Measurements from ENCODE around the gene TMEM221.
"Not testable (repeated sequence)": the region's sequence is repeated elsewhere in the genome, so short reads cannot be mapped to it uniquely, and the experiment has no call there.

Gene TMEM221

GRCh38 chr19:17448131-17448967 lies at the start of gene TMEM221:
Gene TMEM221 (minus strand): TSS chr19:17448668. CDS start chr19:17448462, 206 bp downstream.
- no peak for DNase-seq

DNA sequence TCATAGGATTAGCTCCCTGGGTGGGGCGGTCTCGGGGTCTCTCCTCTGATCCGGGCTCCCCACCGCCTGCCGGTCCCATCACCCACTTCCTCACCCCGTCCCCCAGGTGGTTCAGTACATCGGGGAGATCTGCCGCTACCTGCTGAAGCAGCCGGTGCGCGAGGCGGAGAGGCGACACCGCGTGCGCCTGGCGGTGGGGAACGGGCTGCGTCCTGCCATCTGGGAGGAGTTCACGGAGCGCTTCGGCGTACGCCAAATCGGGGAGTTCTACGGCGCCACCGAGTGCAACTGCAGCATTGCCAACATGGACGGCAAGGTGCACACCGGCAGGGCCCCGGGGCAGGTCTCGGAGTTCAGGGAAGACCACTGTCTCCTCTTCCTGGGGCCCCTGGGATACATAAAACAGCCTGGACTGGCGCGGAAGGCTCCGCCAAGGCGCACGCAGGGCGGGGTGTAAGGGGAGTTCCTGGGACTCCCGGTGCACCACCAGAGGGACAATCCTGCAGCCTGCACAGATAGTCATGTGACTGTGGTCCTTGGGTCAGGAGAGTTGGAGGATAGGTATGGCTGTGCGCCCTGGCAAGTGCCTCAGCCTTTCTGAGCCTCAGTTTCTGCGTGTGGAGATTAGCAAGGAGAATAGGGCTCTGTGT lies 48.8 kb upstream of the TMEM221 start:
- DNase-seq, result no peak

DNA sequence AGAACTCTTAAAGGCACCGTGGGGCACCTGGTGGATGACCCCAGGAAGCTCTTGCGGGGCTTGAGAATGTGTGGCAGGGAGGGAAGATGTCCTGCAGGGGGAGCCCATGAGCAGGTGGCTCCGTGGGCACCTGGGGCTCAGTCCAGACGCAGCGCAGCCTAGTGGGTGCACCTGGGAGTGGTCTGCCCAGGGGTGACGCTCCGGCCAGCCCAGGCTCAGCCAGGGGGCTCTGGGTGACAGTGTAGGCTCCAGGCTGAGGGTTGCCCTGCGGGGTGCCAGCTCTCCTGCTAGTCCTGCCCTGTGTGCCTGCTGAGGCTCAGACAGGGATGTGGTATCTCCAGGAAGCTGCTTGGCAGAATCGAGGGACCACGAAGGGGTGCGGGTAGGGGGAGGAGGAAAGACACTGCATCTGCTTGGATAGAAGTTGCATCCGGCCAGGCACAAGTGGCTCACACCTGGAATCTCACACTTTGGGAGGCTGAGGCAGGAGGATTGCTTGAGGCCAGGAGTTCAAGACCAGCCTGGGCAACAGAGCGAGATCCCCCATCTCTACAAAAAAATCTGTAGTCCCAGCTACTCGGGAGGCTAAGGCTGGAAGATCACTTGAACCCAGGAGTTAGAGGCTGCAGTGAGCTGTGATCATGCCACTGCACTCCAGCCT lies 48.0 kb upstream of the TMEM221 start:
- DNase-seq, result peak; percentile 51

- no peak for DNase-seq
Observed at GRCh38 chr19:17495639-17496296, 47.3 kb upstream of the TMEM221 start.

GRCh38 chr19:17491287-17491686 lies 42.8 kb upstream of the TMEM221 start:
- no peak for DNase-seq

DNA sequence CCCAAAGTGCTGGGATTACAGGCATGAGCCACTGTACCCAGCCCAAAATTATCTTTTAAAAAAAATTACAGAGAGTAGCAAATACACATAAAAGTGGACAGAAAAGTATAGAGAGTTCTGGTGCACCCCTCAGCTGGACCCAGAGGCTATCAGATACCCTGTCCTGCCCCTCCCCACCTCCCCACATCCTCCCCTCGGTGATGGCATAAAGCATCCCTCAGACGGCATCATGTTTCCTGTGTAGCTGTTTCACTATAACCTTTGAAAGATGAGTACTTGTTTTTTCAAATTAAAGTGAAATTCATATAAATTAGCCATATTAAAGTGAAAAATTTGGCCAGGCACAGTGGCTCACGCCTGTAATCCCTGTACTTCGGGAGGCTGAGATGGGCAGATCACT lies 41.9 kb upstream of the TMEM221 start:
- no peak for DNase-seq

DNA sequence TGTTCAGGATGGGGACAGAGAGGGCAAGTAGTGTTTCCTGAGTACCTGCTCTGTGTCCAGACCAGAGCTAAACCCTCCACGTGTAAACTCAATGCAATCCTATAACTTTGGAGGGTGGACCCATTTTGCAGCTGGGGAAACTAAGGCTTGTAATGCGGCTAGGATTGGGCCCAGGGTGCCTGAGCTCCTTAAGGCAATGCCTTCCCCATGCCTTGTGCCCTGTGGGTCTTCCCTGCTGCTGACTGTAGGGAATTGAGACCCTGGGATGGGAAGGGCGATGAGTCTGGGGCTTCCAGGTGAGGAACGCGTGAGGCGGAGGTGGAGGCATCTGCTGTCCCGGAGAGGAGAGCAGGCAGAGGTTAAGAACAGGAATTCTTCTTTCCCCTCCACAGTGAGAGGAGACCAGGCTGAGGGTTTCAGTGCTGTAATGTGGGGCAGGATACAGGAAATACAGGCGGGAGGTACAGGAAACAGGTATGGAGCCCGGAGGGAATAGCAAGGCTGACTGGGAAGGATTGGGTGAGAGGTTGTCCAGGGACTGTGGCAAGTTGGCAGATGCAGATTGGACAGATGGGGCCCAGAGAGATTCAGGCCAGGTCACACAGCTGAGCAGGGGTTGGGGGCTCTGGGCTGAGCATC lies 41.0 kb upstream of the TMEM221 start:
- DNase-seq, result no peak

DNA sequence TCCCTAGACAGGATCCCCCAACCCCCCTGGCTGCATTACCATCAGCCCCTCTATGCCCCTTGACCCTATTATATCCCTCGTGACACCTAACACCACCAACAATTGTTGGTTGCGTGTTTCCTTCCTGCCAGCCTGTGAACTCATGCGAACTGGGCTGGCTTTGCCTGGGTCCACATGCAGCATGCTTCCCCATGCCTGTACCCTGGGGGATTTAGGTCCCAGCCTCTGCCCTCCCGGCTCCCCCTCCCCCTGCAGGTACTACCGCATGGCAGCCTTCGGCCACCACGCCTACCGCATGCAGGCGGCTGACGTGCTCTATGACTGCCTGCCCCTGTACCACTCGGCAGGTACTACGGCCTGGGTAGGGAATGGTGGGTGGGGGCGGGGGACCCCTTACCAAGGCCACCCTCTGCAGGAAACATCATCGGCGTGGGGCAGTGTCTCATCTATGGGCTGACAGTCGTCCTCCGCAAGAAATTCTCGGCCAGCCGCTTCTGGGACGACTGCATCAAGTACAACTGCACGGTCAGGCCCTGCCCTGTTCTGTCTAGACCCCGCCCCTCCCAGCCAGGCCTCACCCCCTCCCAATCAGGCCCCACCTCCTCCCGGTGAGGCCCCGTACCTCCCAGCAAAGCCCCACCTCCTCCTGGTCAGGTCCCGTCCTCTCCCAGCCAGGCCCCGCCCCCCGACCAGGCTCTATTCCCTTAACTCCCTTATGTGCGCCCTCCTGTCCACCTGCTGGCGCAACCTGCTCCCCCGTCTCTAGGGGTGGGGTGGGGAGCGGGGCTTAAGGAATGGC lies 40.3 kb upstream of the TMEM221 start:
- no peak for DNase-seq

DNA sequence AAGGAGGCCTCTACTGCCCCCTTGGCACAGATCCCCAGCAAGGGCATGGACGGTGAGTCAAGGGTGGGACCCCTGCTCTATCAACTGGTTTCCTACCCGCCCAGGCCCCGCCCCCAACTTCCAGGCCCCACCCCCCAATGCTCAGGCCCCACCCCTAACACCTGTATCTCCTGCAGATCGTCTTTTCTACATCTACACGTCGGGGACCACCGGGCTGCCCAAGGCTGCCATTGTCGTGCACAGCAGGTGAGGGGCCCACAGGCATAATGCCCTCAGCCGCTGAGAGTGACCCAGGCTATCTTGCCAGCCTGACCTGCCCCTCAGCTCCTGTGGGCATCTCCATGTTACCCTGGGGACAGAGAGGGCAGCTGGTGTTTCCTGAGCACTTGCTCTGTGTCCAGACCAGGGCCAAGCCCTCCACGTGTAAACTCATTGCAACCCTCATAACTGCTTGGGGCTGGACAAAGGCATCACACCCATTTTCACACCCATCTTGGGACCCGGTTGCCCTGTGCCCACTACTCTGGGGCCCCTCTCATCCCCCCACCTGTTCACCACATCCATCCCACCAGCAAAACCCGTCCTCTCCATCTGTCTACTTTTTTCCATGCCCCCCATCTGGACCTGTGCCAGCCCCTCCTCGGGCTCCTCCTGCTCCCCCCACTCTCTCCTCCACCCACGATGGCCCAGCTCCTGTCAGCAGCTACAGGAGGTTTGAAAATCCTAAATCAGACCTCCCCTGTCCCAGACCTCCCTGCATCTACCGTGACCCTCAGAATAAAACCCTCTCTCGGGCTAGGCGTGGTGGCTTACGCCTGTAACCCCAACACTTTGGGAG lies 39.0 kb upstream of the TMEM221 start:
- no peak for DNase-seq

DNA sequence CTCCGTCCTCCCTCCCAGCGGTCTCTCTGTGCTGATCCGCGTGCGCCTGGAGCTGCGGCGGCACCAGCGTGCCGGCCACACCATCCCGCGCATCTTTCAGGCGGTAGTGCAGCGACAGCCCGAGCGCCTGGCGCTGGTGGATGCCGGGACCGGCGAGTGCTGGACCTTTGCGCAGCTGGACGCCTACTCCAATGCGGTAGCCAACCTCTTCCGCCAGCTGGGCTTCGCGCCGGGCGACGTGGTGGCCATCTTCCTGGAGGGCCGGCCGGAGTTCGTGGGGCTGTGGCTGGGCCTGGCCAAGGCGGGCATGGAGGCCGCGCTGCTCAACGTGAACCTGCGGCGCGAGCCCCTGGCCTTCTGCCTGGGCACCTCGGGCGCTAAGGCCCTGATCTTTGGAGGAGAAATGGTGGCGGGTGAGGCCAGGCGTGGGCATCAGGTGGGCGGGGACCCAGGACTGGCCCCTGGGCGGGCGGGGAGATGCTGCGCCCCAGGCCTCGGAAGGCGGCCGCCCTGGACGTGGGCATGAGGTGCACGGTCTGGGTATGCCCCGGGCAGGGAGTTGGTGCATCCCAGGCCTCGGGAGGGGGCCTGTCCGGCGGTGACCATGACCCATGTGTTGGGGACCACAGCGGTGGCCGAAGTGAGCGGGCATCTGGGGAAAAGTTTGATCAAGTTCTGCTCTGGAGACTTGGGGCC lies 38.2 kb upstream of the TMEM221 start:
- no peak for DNase-seq

GRCh38 chr19:17484520-17485185 lies 36.2 kb upstream of the TMEM221 start:
- DNase-seq, result no peak

GRCh38 chr19:17483605-17484002 lies 35.1 kb upstream of the TMEM221 start:
- no peak for DNase-seq

GRCh38 chr19:17482877-17483604 lies 34.6 kb upstream of the TMEM221 start:
- DNase-seq, result no peak

DNA sequence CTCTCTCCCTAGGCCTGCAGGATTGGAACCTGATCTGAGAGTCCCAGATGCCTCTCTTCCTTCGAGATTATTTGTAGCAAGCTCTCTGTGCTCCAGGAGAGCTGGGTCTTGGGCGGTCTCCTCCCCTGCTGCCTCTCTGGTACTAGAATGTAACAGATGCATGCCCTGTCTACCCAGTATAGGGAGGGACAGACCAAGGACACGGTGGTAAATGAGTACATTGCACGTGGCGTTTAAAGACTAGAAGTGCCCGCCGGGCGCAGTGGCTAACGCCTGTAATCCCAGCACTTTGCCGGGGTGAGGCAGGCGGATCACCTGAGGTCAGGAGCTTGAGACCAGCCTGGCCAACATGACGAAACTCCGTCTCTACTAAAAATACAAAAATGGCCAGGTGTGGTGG lies 33.5 kb upstream of the TMEM221 start:
- DNase-seq, result no peak

GRCh38 chr19:17479325-17479791 lies 30.9 kb upstream of the TMEM221 start:
- DNase-seq, result no peak

DNA sequence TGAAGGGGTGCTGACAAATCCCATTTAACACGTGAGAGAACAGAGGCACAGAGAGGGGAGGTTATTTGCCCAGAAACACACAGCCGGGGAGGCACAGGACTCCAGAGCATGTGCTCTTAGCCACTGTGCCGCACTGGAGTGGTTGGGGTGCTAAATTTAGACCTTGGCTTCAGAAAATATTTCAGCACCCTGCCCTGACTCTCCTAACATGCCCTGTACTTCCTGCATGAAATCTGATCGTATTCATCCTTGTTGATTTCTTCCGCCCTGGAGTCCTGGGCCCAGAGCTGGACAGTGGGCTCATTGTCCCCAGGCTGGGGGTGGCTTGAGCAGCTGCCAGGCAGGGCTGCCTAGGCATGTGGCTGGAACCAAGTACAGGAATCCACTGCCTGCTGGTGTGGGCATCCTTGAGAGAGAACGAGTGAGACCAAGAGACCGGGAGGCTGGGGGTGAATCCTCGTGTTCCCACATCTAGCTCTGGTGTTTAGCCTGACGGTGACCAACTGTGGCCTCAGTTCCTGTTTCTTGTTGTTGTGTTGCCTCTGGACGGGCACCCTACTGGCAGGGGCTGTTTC lies 27.2 kb upstream of the TMEM221 start:
- DNase-seq, result no peak

GRCh38 chr19:17475011-17475540 lies 26.6 kb upstream of the TMEM221 start:
- not testable (repeated sequence) for DNase-seq

GRCh38 chr19:17473041-17473440 lies 24.6 kb upstream of the TMEM221 start:
- DNase-seq, result no peak
